Fibroblast of skin of right quadriceps (primary cell): ENCODE data around the gene CLDN20.

Source experiments
- DNase-seq: peaks from one replicate; pipeline ENCODE4 v3.0.0-alpha.2; 2013

The CLDN20 gene

GRCh38 chr6:155313602-155314091 is 49.8 kb downstream of the CLDN20 start:
- peak; percentile 14 for DNase-seq

- DNase-seq, result peak; percentile 99
Measured at GRCh38 chr6:155314092-155314772, 50.4 kb downstream of the CLDN20 start, which contains the start of gene TFB1M. Gene TFB1M, minus strand, starts transcription at chr6:155314484. Its CDS starts 56 bp downstream, at chr6:155314428.

DNA sequence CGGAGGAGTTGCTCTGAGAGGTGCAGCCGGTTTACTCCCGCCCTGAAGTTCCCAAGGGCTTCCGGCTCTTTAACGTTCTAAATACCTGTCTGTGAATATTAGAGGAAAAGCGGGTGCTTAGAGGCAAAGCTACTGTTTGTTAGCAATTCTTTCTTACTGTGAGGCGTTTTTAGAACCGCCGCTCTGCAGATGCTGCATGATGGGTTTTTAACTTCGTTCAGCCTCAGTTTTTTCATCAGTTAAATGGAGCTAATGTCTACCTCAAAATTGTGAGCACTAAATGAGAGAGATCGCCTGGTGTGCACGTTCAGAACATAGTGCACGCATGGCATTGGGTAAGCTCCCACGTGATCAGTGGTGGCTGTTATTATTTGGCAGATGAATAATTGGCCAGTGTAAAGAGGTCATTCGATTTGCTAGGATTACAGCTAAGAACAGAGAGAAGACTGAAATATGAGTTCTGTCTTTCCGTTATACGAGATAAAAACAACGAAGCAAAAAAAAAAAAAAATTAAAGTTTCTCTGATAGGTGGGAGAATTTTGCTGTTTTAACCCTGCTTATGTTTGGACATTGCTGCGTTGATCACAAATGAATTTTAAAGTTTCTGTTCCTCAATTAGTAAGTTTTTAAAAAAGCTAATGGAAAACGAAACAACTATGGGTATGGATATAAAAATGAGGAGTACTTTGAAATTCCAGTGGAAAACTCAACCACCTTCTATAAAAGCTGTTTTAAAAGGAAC is 51.1 kb downstream of the CLDN20 start:
- peak; percentile 88 for DNase-seq

DNA sequence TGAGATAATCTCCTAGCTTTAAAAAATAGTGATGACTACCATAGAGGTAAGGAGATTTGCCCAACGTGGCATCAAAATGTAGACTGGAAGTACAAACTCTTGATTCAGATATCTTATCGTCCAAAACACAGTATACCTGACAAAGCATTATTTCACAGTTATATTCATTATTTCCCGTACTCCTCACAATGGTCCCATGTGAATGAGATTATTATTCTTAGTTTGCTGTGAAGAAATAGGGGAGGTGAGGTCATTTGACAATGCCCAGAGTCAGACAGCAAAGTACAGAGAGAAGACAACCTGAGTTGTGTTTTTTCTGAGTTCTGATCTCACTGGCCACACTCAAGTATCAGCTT is 51.7 kb downstream of the CLDN20 start:
- no peak for DNase-seq

GRCh38 chr6:155316419-155316818 is 52.6 kb downstream of the CLDN20 start:
- no peak for DNase-seq

- no peak for DNase-seq
Measured at GRCh38 chr6:155317186-155317585, 53.4 kb downstream of the CLDN20 start.

DNA sequence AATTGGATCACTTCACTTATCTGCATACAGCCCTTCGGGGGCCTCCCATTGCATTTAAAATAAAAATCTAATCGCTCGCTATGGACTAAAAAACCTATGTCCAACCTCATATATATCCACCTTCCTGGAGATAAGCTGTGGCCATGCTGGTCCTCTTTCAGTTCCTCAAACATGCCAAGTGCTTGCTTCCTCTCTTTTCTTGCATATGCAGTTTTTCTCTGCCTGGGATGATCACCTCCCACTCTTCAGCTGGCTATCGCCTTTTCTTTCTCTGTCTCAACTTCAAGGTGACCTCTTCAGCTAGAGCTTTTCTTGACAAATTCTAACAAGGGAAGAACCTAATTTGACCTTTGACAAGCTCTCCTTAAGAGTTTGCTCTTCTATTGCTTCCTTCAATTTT is 56.1 kb downstream of the CLDN20 start:
- no peak for DNase-seq

DNA sequence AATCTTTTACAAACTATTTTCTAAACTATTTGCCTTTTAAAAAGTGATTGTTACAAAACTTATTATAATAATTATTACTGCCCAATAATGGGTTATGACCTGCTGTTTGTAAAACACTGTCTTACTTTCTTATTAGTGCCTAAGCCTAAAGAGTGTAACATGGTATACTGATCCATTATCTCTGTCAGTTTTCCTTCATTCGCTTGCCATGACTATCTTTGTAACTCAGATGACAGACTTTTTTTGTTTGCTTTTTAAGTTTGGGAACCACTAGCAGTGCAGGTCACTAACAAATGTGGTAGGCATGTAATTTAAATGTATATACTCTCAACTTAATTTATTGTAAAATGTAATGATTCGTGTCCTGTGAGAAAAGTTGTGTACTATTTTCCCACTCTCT is 60.4 kb downstream of the CLDN20 start:
- DNase-seq, result no peak

DNA sequence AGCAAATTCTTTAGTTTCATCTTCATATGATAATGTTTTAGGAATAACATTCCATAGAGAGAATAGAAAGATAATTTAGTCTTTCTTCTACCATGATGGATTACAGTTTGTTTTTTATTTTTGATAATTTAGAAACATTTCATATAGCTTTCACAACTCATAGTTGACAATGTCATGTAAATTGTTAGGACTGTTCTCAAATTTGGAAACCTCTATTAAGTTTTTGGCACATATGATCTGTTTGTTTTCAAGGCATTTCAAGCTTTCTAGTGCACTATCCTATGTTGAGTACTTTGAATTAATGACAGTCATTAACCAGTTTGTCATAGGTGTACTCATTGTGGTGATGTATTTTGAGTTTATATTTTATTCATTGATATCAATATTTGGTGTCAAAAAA is 61.2 kb downstream of the CLDN20 start:
- no peak for DNase-seq

DNA sequence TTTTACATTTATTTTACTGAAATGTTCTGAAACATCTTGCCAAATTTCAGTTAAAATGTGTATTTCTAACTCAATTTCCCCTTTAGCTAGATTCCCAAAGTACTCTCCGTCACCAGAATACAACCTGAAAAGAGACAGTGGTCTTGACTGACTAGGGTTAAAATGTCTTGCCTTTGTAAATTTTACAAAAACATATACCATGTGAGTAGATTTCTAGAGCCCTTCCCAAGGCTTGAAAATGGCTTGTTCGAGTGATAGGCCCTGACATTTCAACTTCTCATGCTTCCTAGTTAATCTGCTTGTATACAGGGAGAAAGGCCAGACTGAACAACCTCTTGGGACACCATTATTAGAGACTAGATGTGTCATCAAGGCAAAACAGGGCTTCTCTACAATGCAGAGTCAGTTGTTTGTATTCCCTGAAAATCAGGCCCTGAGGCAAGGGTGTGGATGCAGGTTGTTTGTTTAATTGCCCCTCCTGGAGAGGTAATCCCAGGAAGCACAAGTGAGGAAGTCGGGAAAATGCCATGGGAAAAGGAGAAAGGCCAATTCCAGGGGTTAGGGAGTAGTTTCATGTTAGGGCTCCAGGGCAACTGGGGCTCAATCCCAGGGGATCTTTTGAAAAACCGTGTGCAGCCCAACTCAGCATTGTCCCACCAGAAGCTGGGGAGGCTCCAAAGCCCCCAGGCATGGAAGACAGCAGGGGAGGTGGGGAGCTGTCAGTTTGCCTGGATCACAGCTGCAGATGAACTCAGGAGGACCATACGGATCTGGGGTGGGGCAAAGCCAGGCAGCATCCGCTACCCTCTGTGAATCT is 62.1 kb downstream of the CLDN20 start:
- no peak for DNase-seq
